Measurements from ENCODE around the gene PIEZO2. TPM values are rescaled to one million over a fixed set of nuclear protein-coding genes. Genes with fewer than 3 reads are reported as not detected.
A peak's percentile ranks its signal among the peaks of the same experiment; 100 is the strongest.
"Not testable (repeated sequence)": the region's sequence is repeated elsewhere in the genome, so short reads cannot be mapped to it uniquely, and the experiment has no call there.

Gene PIEZO2
- total RNA-seq, 1 experiment from 2014 or later: 1.8 TPM

GRCh38 chr18:11150271-11150615 lies 874 bp upstream of the PIEZO2 start:
- DNase-seq (ENCODE audit: low spot score): no peak

- no peak for DNase-seq (ENCODE audit: low spot score)
These were observed 509 bp downstream of the PIEZO2 start for GRCh38 chr18:11148680-11149440.

GRCh38 chr18:11147962-11148679 lies 1.2 kb downstream of the PIEZO2 start:
- no peak for DNase-seq (ENCODE audit: low spot score)

- DNase-seq (ENCODE audit: low spot score): no peak
These were observed 1.9 kb downstream of the PIEZO2 start for GRCh38 chr18:11147371-11147951.

GRCh38 chr18:11146947-11147345 lies 2.4 kb downstream of the PIEZO2 start:
- DNase-seq (ENCODE audit: low spot score): no peak

- DNase-seq (ENCODE audit: low spot score): no peak
These were observed 3.0 kb downstream of the PIEZO2 start for GRCh38 chr18:11146238-11146946.

- DNase-seq (ENCODE audit: low spot score): no peak
These were observed 3.8 kb downstream of the PIEZO2 start for GRCh38 chr18:11145413-11146191.

GRCh38 chr18:11137400-11137799 lies 12.0 kb downstream of the PIEZO2 start:
- no peak for DNase-seq (ENCODE audit: low spot score)

GRCh38 chr18:11136241-11136640 lies 13.1 kb downstream of the PIEZO2 start:
- no peak for DNase-seq (ENCODE audit: low spot score)

- no peak for DNase-seq (ENCODE audit: low spot score)
These were observed 14.4 kb downstream of the PIEZO2 start for GRCh38 chr18:11134940-11135339.

GRCh38 chr18:11129059-11129458 lies 20.3 kb downstream of the PIEZO2 start:
- DNase-seq (ENCODE audit: low spot score): not testable (repeated sequence)

GRCh38 chr18:11125492-11126315 lies 23.7 kb downstream of the PIEZO2 start:
- no peak for DNase-seq (ENCODE audit: low spot score)

GRCh38 chr18:11124054-11124453 lies 25.3 kb downstream of the PIEZO2 start:
- no peak for DNase-seq (ENCODE audit: low spot score)

- peak; percentile 22 for DNase-seq (ENCODE audit: low spot score)
These were observed 27.9 kb downstream of the PIEZO2 start for GRCh38 chr18:11121443-11121849.

GRCh38 chr18:11119959-11120587 lies 29.3 kb downstream of the PIEZO2 start:
- DNase-seq (ENCODE audit: low spot score): peak; percentile 56

GRCh38 chr18:11119550-11119949 lies 29.8 kb downstream of the PIEZO2 start:
- DNase-seq (ENCODE audit: low spot score): peak; percentile 19

- DNase-seq (ENCODE audit: low spot score): no peak
These were observed 31.2 kb downstream of the PIEZO2 start for GRCh38 chr18:11118051-11118766.

- no peak for DNase-seq (ENCODE audit: low spot score)
These were observed 34.1 kb downstream of the PIEZO2 start for GRCh38 chr18:11115276-11115675.

- peak; percentile 46 for DNase-seq (ENCODE audit: low spot score)
These were observed 34.7 kb downstream of the PIEZO2 start for GRCh38 chr18:11114653-11115052.
